ENCODE data around the gene TTLL6.

Gene TTLL6

DNA sequence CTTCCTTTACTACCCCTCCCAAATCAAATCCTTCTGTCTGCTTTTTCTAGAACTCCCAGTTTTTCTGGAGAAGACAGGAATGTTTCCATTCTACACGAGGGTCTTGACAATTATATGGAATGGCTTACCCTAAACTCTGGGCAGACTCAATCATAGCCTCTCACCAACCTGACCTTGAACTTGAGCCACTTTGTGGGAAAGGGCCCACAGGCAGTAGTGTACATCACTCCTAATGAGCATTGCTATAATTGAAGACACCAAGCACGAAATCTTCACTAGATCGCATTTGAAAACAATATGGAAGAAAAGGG is 86.8 kb downstream of the TTLL6 start:
- TF ChIP-seq, protein P1, sequence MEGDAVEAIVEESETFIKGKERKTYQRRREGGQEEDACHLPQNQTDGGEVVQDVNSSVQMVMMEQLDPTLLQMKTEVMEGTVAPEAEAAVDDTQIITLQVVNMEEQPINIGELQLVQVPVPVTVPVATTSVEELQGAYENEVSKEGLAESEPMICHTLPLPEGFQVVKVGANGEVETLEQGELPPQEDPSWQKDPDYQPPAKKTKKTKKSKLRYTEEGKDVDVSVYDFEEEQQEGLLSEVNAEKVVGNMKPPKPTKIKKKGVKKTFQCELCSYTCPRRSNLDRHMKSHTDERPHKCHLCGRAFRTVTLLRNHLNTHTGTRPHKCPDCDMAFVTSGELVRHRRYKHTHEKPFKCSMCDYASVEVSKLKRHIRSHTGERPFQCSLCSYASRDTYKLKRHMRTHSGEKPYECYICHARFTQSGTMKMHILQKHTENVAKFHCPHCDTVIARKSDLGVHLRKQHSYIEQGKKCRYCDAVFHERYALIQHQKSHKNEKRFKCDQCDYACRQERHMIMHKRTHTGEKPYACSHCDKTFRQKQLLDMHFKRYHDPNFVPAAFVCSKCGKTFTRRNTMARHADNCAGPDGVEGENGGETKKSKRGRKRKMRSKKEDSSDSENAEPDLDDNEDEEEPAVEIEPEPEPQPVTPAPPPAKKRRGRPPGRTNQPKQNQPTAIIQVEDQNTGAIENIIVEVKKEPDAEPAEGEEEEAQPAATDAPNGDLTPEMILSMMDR (IDR thresholded peaks at IDR 0.05; ENCODE audit: low read length, missing control alignments): no peak
- no peak overlapping the region for H3K4me3 ChIP-seq (replicated peaks; ENCODE audit: low read depth, low read length)

DNA sequence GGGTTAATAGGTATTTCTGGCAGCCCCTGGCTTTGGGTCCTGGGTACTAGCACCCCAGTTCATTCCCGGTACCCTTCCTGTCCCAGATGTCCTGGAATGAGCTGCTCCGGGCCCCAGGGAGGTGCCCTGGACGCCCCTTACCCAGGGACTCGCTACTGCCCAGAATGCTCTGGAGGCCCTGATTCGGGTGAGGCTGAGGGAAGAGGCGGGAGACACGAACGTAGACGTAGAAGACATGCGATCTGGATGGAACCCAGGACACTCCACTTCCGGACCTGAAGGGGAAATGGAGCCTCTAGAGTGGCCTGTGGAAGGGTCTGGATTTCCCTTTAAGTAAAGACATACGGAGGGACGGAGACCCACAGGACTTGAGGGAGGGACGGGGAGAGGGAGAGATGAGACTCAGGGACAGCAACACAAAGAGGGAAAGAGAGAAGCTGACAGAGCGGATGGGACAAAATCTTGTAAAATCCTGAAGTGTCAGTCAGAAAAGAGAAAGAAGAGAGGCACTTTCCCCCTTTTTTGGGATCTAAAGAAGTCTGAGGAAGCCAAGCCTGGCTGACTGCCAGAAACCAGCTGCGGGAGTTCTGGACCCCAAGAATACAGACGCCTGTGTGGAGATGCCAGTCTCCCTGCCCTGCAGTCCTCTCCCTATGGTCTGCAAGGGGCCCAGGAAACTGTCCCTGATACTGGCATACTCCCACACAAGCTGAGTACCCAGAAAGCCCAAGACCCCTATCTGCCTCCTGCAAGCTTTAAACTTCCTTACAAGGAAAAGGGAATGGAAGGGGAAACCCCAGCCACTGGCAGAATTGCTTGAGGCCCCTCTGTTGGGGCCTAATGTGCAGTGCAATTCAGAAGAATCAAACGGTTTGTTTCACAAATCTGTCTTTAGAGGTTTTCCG is 87.4 kb downstream of the TTLL6 start:
- no peak for DNase-seq (ENCODE audit: low read depth)
- no peak overlapping the region for H3K4me3 ChIP-seq (replicated peaks; ENCODE audit: low read depth, low read length)
- TF ChIP-seq, protein P1 (IDR thresholded peaks at IDR 0.05; ENCODE audit: low read length, missing control alignments): no peak

More for the DNA sequence above, 86.8 kb downstream of the TTLL6 start:
- DNase-seq (ENCODE audit: low read depth): no peak

DNA sequence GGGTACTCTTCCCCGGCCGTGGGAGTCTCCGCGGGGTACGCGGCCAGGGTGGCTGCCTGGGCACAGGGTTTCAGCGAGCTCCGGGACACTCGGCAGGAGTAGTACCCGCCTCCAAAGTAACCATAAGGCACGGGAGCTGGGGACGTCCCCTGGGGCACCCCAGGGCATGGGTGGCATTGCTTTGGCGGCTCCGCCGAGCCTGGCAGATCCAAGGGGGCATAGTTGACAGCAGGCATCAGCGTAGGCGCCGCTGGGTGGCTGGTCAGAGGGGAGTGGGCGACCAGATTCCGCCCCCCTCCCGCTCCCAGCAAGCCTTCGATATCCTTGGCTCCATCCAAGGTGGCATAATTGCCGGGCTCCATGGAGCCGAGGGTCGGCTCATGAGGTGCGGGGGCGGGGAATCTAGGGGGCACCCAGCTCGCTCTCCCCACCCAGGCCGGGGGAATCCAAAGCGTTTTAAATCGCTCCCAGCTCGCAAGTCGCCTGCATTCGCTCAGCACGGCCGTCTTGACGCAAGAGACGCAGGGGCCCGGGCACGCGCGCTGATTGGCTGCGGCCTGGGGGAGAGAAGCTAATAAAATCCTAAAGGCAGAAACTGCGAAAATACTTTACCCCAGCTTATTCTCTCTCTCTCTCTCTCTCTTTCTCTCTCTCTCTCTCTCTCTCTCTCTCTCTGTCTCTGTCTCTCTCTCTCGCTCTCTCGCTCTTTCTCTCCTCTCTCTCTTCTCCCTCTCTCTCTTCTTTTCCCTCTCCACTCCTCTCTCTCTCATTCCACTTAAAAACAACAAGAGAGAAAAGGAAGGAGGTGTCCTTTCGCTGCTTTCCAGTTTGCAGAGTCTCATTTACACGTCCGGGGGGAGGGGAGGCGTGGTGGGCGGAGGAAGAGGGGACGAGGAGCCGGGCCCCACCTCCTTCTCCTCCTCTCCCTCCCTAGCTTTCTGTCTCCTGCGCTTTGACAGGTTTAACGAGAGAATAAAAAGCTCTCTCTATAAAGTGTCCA is 88.5 kb downstream of the TTLL6 start, which contains the start of gene HOXB13:
HOXB13 (minus strand) TSS at position 519 of the 1,000 bp plus-strand sequence; CDS start at position 362, 157 bp downstream.
- TF ChIP-seq, protein P1 (IDR thresholded peaks at IDR 0.05; ENCODE audit: low read length, missing control alignments): no peak
- peak; percentile 24 for DNase-seq (ENCODE audit: low read depth)
- no peak within 1 kb of the TSS for H3K4me3 ChIP-seq (replicated peaks; ENCODE audit: low read depth, low read length)

DNA sequence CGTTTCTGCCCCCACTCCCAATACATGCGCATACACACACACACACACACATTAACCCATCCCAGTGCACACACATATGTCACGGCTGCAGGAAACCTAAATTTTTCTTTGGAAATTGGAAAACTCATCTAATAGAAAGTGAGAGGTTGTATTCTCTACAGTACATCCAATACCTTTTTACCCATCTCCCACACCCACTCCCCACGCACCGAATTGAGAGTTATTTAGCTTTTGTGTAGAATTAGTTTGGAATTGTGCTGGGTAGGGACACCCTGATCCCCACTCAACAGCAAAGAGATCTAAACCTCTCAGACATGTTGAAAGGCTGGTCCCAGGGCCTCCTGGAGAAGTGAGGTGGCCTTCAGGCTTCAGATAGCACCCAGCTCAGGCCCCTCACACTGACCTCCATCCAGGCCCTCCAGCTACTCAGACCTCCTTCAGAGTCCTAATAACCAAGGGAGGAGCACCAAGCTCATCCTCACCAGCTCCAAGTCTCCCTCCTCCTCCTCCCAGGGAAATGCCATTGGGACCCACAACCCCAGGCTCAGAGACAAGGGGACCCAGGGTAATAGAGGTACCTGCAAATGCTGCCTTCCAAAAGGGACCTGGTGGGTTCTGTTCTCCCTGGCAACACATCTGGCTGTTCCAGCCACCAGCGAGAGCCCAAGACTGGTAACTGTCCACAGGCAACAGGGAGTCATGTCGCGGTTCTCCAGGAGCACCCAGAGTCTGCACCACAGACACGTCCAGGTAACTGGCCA is 89.4 kb downstream of the TTLL6 start:
- TF ChIP-seq, protein P1 (IDR thresholded peaks at IDR 0.05; ENCODE audit: low read length, missing control alignments): no peak
- DNase-seq (ENCODE audit: low read depth): no peak
- H3K4me3 ChIP-seq (replicated peaks; ENCODE audit: low read depth, low read length): no peak overlapping the region

DNA sequence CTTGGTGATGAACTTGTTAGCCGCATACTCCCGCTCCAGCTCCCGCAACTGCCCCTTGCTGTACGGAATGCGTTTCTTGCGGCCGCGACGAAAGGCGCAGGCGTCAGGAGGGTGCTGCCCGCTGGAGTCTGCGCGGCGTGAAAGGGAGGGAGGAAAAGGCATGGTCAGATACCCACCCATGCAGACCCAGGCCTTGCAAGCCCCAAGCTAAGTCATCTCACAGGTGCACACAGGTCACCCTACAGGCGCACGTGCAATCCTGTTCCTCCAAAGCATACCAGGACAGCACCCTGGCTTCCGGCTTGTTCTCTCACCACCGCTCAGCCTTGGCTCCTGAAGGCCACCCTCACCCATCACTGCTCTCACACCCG is 90.1 kb downstream of the TTLL6 start:
- no peak overlapping the region for H3K4me3 ChIP-seq (replicated peaks; ENCODE audit: low read depth, low read length)

More for the DNA sequence above, 90.1 kb downstream of the TTLL6 start:
- DNase-seq (ENCODE audit: low read depth): no peak
- TF ChIP-seq, protein P1 (IDR thresholded peaks at IDR 0.05; ENCODE audit: low read length, missing control alignments): no peak
